Esophagus muscularis mucosa (tissue), 4 donors: ENCODE data around the gene CLIC5.

Source experiments
- EP300 ChIP-seq: sonication (generic); formaldehyde crosslinking; IDR thresholded peaks from one replicate; pipeline ENCODE4 v1.6.1; 2017; ENCODE audit warnings: antibody characterized with exemption
- POLR2A ChIP-seq: fragments of 450-650 bp; IDR thresholded peaks from one replicate; pipeline ENCODE4 v1.6.1; 2017; ENCODE audit warnings: antibody characterized with exemption, moderate library complexity, mild to moderate bottlenecking, low read depth
- POLR2AphosphoS5 ChIP-seq, 2 donors: sonication (generic); formaldehyde crosslinking; IDR thresholded peaks; one replicate each; pipeline ENCODE4 v1.6.1; 2017; ENCODE audit warnings: antibody characterized with exemption in 2 of 2
- TF ChIP-seq, protein P1 (sequence below), 3 experiments: fragments of 200-600 bp in 2 of 3; fragments of 450-650 bp in 1 of 3; sonication (generic) in 2 of 3; IDR thresholded peaks; one replicate each; pipeline ENCODE4 v1.5.1; 2017 to 2019; ENCODE audit warnings: antibody characterized with exemption in 3 of 3, mild to moderate bottlenecking in 2 of 3, moderate library complexity in 1 of 3

DNA sequence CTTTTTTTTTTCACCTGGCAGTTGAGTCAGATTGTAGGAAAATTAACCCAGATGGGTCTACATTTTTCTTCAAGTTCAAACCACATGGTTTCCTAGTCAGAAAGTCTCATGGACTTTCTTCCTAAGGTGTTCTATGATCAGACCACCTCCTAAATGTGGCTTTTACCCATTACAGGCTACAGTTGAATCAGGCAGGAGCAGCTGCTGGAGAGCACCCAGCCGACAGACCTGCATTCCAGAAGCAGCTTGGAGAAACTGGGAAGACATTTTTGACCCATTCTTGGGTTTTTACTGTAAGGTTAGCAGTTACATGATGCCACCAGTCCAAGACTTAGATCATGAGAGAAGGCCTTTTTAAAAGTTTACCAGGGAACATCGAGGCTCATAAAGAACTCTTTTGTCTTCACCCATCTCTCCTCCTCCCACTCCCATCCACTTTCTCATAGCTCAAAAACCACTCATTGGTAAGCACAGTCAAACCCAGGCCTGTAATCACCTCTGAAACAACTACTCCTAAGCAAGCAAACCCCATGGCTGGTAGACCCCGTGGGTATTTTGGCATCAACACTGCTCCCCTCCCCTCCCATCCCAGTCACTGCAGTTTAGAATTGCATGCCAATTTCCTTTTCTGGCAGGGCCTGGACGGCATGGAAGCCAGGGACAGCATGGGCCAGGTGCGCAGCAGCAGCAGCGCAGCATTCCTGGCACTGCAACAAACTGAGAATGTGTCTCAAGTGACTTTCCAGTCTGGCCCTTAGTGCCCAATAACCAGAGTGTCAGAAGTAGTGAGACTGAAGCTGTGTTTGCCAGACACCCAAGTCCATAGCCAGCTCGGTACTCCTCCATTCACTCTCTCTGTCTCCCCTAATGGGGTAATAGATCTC lies 113.7 kb downstream of the CLIC5 start:
- TF ChIP-seq, protein P1, sequence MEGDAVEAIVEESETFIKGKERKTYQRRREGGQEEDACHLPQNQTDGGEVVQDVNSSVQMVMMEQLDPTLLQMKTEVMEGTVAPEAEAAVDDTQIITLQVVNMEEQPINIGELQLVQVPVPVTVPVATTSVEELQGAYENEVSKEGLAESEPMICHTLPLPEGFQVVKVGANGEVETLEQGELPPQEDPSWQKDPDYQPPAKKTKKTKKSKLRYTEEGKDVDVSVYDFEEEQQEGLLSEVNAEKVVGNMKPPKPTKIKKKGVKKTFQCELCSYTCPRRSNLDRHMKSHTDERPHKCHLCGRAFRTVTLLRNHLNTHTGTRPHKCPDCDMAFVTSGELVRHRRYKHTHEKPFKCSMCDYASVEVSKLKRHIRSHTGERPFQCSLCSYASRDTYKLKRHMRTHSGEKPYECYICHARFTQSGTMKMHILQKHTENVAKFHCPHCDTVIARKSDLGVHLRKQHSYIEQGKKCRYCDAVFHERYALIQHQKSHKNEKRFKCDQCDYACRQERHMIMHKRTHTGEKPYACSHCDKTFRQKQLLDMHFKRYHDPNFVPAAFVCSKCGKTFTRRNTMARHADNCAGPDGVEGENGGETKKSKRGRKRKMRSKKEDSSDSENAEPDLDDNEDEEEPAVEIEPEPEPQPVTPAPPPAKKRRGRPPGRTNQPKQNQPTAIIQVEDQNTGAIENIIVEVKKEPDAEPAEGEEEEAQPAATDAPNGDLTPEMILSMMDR (IDR thresholded peaks at IDR 0.05) = no peak
- TF ChIP-seq POLR2A = no peak
- no peak for TF ChIP-seq EP300
- TF ChIP-seq POLR2AphosphoS5 (IDR thresholded peaks at IDR 0.05) = no peak
